Right lobe of liver (tissue), 6 donors: ENCODE data around the gene SLC41A3. TPM values are rescaled to one million over a fixed set of nuclear protein-coding genes. Genes with fewer than 3 reads are reported as not detected.
A peak's percentile ranks its signal among the peaks of the same experiment; 100 is the strongest.

Experiments
- ATAC-seq, 4 donors: fragments of 200-7000 bp; cut with Tn5 transposase; one replicate each; pipeline ENCODE4 v1.9.1; 2020; ENCODE audit warnings: mild to moderate bottlenecking in 4 of 4, moderate library complexity in 4 of 4
- DNase-seq, 3 donors: peaks; one replicate each; pipeline ENCODE4 v3.0.0-alpha.2; 2020
- H3K27ac ChIP-seq, 3 donors: fragments of 200-600 bp; one replicate each; pipeline ENCODE4 v1.8.0; 2022
- H3K27me3 ChIP-seq, 2 donors: fragments of 200-600 bp; one replicate each; pipeline ENCODE4 v1.8.0; 2022
- H3K36me3 ChIP-seq, 4 donors: fragments of 200-600 bp; sonication (generic) in 1 of 4; one replicate each; pipeline versions ENCODE4 v1.5.1 to v1.8.0; 2017 to 2022; ENCODE audit warnings: control low read depth in 1 of 4
- H3K4me1 ChIP-seq, 4 donors: fragments of 200-600 bp; sonication (generic) in 1 of 4; one replicate each; pipeline versions ENCODE4 v1.5.1 to v1.8.0; 2017 to 2022; ENCODE audit warnings: control low read depth in 1 of 4
- H3K4me3 ChIP-seq, 3 donors: fragments of 200-600 bp; one replicate each; pipeline ENCODE4 v1.8.0; 2022
- H3K9me3 ChIP-seq, 4 donors: fragments of 200-600 bp; sonication (generic) in 1 of 4; one replicate each; pipeline versions ENCODE4 v1.5.1 to v1.8.0; 2017 to 2022; ENCODE audit warnings: control low read depth in 1 of 4
- POLR2A ChIP-seq: fragments of 450-650 bp; IDR thresholded peaks from one replicate; pipeline ENCODE4 v1.6.1; 2017; ENCODE audit warnings: antibody characterized with exemption, mild to moderate bottlenecking
- WGBS: methylation state at CpG from one replicate; pipeline ENCODE4 v1.1.6; 2018; ENCODE audit warnings: low coverage, low lambda C conversion rate; ENCODE audit not compliant: insufficient coverage; ENCODE audit errors: missing lambda C conversion rate; 5-methylcytosine and 5-hydroxymethylcytosine counted together
- intact Hi-C, 2 donors: fragments of 100-400 bp; cut with DNase I; formaldehyde crosslinking; loops; one replicate each; pipeline versions ENCODE4 v1.11.2 to v1.14.1; 2022
- total RNA-seq, 6 experiments: library from RNA; depleted of rRNA in 2 of 6; stranded (reverse); fragments of >200 nt in 2 of 6; fragmentation: NEBNext Ultra II Directional in 3 of 6; extraction: Animal tissue kit (Norgen Biotek cat#: 25700) in 3 of 6; gene quantifications; one replicate each; pipeline versions ENCODE4 v1.1.0 to v1.2.4, GENCODE V29; 2016 to 2023
- TF ChIP-seq, protein P1 (sequence below), 4 donors: fragments of 200-600 bp in 3 of 4; fragments of 450-650 bp in 1 of 4; IDR thresholded peaks; one replicate each; pipeline versions ENCODE4 v1.5.1 to v1.8.0; 2016 to 2022; ENCODE audit warnings: antibody characterized with exemption in 4 of 4, mild to moderate bottlenecking in 2 of 4
- donor health status: DM: no; HTN: yes; CAD: no.
- donor health status: DM: no; HTN: no; CAD: no.
- donor health status: DM: no; HTN: no; CAD: no.
- donor health status: DM: no; HTN: yes; CAD: no.
- donor health status: DM: no; HTN: yes; CAD: no.

SLC41A3 gene
- total RNA-seq, 6 experiments from 2014 or later: 12.7 to 29.1 (median 15.9) TPM

DNA sequence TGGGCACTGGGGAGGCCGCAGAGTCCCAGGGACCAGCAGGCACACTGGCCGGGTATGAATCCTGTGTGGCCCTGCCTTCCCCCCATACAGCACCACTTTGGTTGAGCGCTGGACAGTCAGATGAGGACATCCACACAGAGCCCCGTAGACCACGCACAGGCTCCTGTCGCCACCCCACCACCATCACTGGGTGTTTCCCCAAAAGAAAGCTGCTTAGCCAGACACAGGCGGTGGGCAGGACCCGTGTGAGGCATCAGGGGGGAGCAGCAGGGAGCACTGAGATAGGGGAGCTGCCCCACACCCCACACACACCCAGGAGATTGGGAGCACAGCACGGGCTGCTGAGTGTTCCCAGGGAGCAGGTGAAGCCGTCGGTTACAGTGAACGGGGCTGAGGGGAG lies 42.4 kb upstream of the SLC41A3 start:
- H3K4me1 ChIP-seq: no peaks in the 10 kb centered on the region
- peak; percentile 6 to 42 (median 42) for DNase-seq
- intact Hi-C loops: no loop called here
- H3K36me3 ChIP-seq: peaks cover 0 to 92% (median 27%) of the 10 kb centered on the region in 4 donors
- H3K4me3 ChIP-seq: no peak overlapping the region
- ATAC-seq: peak in 1 of 4 donors; percentile 2
- no peak overlapping the region for H3K27ac ChIP-seq
- H3K27me3 ChIP-seq: no peaks in the 10 kb centered on the region
- TF ChIP-seq, protein P1, sequence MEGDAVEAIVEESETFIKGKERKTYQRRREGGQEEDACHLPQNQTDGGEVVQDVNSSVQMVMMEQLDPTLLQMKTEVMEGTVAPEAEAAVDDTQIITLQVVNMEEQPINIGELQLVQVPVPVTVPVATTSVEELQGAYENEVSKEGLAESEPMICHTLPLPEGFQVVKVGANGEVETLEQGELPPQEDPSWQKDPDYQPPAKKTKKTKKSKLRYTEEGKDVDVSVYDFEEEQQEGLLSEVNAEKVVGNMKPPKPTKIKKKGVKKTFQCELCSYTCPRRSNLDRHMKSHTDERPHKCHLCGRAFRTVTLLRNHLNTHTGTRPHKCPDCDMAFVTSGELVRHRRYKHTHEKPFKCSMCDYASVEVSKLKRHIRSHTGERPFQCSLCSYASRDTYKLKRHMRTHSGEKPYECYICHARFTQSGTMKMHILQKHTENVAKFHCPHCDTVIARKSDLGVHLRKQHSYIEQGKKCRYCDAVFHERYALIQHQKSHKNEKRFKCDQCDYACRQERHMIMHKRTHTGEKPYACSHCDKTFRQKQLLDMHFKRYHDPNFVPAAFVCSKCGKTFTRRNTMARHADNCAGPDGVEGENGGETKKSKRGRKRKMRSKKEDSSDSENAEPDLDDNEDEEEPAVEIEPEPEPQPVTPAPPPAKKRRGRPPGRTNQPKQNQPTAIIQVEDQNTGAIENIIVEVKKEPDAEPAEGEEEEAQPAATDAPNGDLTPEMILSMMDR (IDR thresholded peaks at IDR 0.05): no peak
- H3K9me3 ChIP-seq: no peaks in the 10 kb centered on the region
- WGBS: 61% methylated on average over 2 of the region's 12 CpGs

DNA sequence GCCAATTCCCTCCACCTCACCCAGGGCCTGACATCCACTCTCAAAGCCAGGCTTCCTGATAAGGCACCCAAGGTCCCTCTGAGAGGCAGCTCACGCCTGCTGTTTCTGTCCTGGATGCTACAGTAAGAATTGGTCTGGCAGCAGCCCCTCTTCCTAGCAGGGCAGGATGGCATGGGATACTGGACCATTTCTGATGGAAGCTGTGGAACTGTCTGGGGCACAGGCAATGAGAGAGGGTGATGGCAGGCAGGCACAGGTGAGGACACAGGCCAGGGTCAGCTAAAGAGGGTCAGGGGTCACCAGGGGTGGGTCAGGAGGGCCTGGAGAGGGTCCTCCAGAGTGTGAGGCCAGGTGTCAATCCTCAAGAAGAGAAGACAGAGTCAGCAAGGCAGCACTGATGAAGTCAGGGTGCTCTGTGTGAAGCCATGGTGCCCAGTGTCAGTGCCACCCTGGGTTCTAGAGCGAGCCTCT lies 41.9 kb upstream of the SLC41A3 start:
- no peak overlapping the region for H3K4me3 ChIP-seq
- H3K4me1 ChIP-seq: no peaks in the 10 kb centered on the region
- H3K36me3 ChIP-seq: peaks cover 0 to 92% (median 26%) of the 10 kb centered on the region in 4 donors
- H3K27ac ChIP-seq: no peak overlapping the region
- intact Hi-C loops: no loop called here
- ATAC-seq (no peak), DNase-seq (peak in 2 of 3 donors; percentile 2 to 38)
- no peaks in the 10 kb centered on the region for H3K27me3 ChIP-seq
- no CpG with 5 or more reads among the region's 2 CpGs for WGBS
- H3K9me3 ChIP-seq: no peaks in the 10 kb centered on the region
- TF ChIP-seq, protein P1 (IDR thresholded peaks at IDR 0.05): no peak
- no peak for TF ChIP-seq POLR2A

DNA sequence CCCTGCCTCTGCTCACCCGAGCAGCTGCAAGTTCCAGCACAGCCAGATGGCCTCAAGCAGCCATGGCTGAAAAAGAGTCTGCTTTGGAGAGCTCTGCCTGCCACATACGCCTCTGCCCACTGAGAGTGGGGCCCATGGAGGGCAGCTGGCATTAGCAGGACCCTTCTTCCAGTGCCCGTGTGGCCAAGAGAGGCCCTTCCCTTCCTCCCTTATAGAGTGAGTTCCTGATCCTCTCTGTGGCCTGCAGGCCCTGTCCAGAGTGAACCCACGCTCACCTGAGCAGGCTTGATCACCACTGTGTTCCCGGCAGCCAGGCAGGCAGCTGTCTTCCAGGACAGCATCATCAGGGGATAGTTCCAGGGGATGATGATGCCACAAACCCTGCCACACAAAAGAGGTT lies 41.4 kb upstream of the SLC41A3 start:
- H3K27ac ChIP-seq: no peak overlapping the region
- WGBS: no CpG with 5 or more reads among the region's 5 CpGs
- no peaks in the 10 kb centered on the region for H3K27me3 ChIP-seq
- intact Hi-C loops: no loop called here
- TF ChIP-seq, protein P1 (IDR thresholded peaks at IDR 0.05): no peak
- TF ChIP-seq POLR2A: no peak
- H3K9me3 ChIP-seq: no peaks in the 10 kb centered on the region
- peak; percentile 3 to 40 (median 24) for DNase-seq
- ATAC-seq: no peak
- H3K4me1 ChIP-seq: no peaks in the 10 kb centered on the region
- H3K4me3 ChIP-seq: no peak overlapping the region
- peaks cover 0 to 92% (median 27%) of the 10 kb centered on the region in 4 donors for H3K36me3 ChIP-seq

DNA sequence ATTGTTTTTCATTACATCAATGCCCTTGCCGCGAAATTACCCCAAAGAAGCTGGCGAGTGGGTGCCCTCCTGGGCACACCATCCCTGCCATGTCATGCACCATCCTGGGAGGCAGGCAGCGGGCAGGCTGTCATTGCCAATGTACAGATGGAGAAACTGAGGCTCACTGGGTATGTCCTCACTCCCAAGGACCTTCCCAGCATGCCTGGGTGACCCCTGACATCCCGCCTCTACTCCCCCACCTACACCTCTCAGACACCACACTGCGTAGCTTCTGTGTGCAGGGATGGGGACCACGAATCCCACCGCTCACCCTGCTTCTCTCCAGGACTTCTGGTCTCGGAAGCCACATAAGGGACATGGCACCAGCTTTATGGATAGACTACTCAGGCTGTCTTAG lies 41.0 kb upstream of the SLC41A3 start:
- Histone ChIP-seq H3K4me1 (no peaks in the 10 kb centered on the region), H3K27ac (no peak overlapping the region), H3K27me3 (no peaks in the 10 kb centered on the region), H3K36me3 (peaks cover 0 to 92% (median 27%) of the 10 kb centered on the region in 4 donors), H3K9me3 (no peaks in the 10 kb centered on the region), H3K4me3 (no peak overlapping the region)
- intact Hi-C loops: no loop called here
- ATAC-seq (no peak), DNase-seq (peak; percentile 7 to 51 (median 41))
- no peak for TF ChIP-seq POLR2A
- 86% methylated on average over 4 of the region's 9 CpGs for WGBS

DNA sequence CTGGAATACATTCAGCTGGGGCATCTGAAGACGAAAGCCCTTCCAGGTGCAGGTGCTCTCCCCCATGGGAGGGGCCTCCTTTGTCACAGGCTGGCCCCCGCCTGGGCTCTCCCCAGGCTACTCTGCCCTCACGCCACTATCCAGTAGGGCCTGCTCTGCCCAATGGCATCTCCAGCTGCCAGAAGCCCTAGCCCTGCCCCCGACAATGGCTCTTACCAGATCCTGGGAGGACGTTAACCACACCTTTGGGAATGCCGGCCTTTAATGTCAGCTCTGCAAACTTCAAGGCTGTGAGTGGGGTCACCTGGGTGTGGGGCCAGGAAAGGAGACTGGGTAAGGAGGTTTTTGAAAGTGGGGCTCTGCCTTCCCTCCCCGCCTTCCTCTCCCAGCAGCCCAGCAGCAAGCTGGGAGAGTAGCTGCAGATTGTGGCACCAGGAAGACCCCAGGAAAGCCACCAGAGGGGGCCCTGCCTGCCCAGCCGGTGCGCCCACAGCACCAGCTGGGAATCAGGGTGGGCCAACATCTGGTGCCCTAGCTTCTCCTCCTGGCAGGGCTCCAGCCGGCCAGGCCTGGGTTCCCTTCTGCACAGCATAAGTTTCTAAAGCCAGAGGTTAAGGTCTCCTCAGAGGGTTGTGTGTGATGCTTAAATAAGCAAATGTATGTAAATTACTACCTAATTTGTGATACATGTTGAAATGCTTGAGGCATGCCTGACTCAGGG lies 40.4 kb upstream of the SLC41A3 start:
- H3K36me3 ChIP-seq: peaks cover 0 to 92% (median 27%) of the 10 kb centered on the region in 4 donors
- no peak for TF ChIP-seq POLR2A
- TF ChIP-seq, protein P1 (IDR thresholded peaks at IDR 0.05): no peak
- DNase-seq (peak; percentile 18 to 59 (median 45)), ATAC-seq (peak in 3 of 4 donors; percentile 9 to 22 (median 17))
- H3K27ac ChIP-seq: no peak overlapping the region
- intact Hi-C loops: no loop called here
- H3K4me1 ChIP-seq: no peaks in the 10 kb centered on the region
- no peak overlapping the region for H3K4me3 ChIP-seq
- H3K9me3 ChIP-seq: no peaks in the 10 kb centered on the region
- no peaks in the 10 kb centered on the region for H3K27me3 ChIP-seq
- WGBS: 67% methylated on average over 1 of the region's 10 CpGs
